ENCODE measurements around the gene MYO19.

DNA sequence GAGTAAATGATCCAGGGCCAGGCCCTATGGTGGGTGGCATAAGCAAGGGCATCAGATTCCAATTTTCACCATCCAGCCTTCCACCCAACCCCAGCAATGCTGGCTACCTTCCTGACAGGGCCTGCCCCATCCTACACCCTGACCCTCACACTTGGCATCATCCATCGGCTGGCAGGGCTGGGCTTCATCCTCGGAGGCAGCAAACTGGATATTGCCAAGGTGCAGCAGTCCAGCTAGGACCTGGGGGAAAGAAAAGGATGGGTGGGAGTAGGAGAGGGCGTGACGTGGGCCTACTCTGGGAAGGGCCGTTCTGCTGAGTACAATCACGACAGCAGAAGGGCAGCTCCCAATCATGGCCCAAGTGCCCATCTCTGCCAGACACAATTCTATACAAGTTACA lies 23.5 kb downstream of the MYO19 start:
- TF ChIP-seq, protein P1, sequence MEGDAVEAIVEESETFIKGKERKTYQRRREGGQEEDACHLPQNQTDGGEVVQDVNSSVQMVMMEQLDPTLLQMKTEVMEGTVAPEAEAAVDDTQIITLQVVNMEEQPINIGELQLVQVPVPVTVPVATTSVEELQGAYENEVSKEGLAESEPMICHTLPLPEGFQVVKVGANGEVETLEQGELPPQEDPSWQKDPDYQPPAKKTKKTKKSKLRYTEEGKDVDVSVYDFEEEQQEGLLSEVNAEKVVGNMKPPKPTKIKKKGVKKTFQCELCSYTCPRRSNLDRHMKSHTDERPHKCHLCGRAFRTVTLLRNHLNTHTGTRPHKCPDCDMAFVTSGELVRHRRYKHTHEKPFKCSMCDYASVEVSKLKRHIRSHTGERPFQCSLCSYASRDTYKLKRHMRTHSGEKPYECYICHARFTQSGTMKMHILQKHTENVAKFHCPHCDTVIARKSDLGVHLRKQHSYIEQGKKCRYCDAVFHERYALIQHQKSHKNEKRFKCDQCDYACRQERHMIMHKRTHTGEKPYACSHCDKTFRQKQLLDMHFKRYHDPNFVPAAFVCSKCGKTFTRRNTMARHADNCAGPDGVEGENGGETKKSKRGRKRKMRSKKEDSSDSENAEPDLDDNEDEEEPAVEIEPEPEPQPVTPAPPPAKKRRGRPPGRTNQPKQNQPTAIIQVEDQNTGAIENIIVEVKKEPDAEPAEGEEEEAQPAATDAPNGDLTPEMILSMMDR (IDR thresholded peaks at IDR 0.05; ENCODE audit: low read depth, low read length): no peak
- TF ChIP-seq EZH2phosphoT487 (IDR thresholded peaks at IDR 0.05; ENCODE audit: low read depth): no peak

Measured in OCI-LY3 (cell line).